Measurements from ENCODE around the gene ZNF470. TPM values are rescaled to one million over a fixed set of nuclear protein-coding genes. Genes with fewer than 3 reads are reported as not detected.

Gene ZNF470
- polyA plus RNA-seq, 4 donors = 7.3 to 10.6 (median 9.5) TPM

DNA sequence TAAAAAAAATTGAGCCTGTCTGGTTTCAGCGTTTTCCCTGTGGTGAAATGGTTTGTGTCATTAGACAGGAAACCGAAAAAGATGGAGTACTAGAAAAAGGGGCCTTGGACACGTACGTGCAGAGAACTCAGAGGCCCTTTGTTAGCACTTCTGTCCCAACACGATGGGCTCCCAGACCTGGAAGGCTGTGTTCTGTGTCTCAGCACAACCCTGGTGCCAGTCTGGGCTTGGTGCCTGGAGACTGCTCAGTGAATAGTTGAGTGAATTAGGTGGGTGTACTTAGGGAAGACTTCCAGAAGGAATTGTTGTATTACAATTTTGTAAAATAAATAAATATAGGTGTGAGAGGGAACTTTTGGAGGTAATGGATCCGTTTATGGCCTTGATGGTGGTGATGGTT lies 36.6 kb downstream of the ZNF470 start:
- DNase-seq (ENCODE audit: low read depth in 4 of 4, low spot score in 2 of 4) = no peak

DNA sequence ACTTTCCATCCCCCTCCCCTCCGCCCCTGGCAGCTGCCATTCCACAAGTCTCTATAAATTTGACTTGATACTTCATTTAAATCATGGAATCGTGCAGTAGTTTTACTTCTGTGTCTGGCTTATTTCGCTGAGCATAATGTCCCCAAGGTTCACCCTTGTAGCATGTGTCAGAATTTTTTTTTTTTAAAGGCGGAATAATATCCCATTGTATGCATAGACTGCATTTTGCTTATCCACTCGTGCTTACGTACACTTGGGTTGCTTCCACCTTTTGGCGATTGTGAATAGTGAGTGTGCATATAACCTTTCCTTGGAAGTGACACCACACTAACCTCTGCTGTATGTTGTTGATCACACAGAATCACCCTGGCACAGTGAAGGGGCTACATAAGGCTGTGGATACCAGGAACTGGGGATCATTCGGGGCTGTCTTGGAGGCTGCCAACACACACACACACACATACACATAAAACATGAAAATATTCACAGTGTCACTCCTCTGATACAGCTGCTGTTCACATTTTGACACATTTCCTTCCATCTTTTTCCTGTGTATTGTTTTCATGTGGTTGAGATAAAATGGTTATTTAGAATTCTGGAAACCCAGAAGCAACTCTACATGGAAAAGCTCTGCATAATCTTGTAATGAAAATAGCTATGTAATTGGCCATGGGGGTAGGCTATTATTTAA lies 41.2 kb downstream of the ZNF470 start:
- DNase-seq (ENCODE audit: low read depth in 4 of 4, low spot score in 2 of 4) = no peak

DNA sequence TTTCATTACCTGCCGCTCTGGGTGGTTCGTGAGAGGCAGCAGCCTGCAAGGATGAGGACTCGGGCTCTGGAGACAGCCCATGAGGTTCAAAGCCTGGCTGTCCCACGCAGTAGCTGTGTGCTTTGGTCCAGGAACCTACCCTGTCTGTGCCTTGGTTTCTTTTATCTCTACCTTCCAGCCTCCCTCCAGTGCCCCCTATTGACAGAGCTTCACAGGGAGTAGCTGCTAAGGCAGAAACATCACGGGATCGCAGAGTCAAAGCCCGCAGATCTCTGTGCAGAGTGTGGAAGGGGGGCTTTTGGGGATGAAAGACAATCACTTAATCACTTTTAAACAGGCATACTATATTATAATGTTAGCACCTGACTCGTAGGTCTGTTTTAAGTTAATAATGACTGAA lies 44.0 kb downstream of the ZNF470 start:
- DNase-seq (ENCODE audit: low read depth in 4 of 4, low spot score in 2 of 4) = no peak

DNA sequence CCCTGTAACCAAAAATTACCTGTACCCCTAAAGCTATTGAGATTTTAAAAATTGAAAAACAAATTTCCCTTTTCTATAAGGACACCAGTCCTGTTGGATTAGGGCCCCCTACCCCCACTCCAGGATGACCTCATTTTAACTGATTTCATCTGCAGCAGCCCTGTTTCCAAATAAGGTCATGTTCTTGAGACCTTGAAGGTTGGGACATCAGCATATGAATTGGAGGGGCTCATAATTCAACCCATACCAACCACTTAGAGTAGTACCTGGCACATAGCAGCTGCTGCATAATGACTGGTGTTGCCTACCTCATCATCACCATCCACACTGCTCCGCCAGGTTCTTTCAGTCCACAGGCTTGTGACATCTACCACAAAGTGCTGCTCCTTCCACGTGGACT lies 45.5 kb downstream of the ZNF470 start:
- DNase-seq (ENCODE audit: low read depth in 4 of 4, low spot score in 2 of 4) = no peak

DNA sequence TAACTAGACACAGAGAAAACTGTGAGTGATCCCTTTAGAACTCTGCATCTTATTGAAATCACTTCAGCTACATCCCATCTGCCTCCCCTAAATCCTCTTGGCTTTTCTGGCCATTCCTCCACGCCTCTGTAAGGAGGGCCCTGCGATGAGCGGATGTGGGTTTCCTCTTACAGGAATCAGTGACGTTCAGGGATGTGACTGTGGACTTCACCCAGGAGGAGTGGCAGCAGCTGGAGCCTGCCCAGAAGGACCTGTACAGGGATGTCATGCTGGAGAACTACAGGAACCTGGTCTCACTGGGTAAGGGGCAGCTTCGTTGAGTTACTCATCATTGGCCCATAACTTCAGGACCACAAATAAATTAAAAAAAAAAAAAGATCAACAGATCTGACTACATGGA lies 46.4 kb downstream of the ZNF470 start:
- DNase-seq (ENCODE audit: low read depth in 4 of 4, low spot score in 2 of 4) = no peak

DNA sequence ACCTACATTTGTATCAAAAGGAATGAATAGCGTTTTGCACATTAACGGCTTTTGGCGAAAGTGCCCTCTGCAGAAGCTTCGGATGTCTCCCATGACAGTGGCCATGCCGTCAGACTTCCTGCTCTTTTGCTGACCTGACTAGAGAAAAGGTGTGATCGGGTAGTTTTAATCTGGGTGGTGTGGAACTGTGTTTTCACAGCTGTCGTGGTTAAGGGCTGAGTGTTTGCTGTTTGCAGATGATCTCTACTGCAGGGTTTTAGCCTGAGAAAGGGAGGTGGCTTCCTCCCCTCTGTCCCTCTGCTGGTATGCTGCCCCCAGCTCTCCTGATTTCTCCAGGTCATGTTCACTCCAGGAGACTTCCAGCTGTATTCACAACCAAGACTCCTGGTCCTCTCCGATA lies 50.3 kb downstream of the ZNF470 start:
- no peak for DNase-seq (ENCODE audit: low read depth in 4 of 4, low spot score in 2 of 4)

DNA sequence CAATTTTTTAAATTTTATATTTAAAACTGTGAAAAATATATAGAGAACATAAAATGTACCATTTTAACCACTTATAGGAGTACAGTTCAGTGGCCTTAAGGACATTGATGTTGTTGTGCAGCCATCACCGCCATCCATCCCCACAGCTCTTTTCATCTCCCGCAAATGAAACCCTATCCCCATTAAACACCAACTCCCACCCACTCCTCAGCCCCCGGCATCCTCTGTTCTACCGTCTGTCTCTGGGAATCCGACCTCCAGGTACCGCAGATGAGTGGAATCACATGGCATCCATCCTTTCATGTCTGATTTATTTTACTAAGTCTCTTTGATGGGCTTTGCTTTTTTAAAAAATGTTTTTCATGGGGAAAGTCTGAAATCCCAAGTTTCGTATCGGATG lies 51.9 kb downstream of the ZNF470 start:
- no peak for DNase-seq (ENCODE audit: low read depth in 4 of 4, low spot score in 2 of 4)

DNA sequence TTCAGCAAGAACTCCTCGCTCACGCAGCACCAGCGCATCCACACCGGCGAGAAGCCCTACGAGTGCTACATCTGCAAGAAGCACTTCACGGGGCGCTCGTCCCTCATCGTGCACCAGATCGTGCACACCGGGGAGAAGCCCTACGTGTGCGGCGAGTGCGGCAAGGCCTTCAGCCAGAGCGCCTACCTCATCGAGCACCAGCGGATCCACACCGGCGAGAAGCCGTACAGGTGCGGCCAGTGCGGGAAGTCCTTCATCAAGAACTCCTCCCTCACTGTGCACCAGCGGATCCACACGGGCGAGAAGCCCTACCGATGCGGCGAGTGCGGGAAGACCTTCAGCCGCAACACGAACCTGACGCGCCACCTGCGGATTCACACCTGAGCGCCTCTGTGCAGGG lies 55.1 kb downstream of the ZNF470 start:
- no peak for DNase-seq (ENCODE audit: low read depth in 4 of 4, low spot score in 2 of 4)

DNA sequence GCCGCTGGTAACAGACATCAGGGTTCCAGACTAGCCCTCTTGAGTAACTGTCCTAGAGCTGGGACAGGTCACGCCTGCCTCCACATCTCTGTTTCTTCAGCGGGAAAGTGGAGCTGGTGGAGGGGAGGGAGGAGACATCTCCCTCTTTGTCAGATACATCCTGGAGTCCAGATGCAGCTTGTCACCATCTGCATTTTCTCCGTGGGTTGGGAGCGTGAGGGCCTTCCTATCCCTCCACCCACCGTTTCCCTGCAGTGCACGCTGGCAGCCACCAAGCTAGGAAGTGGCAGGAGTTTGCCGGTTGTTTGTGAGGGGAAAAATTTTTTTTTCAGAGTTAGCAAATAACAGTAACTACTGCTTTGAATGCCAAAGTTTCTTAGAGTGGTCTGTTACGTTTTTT lies 55.7 kb downstream of the ZNF470 start:
- no peak for DNase-seq (ENCODE audit: low read depth in 4 of 4, low spot score in 2 of 4)

DNA sequence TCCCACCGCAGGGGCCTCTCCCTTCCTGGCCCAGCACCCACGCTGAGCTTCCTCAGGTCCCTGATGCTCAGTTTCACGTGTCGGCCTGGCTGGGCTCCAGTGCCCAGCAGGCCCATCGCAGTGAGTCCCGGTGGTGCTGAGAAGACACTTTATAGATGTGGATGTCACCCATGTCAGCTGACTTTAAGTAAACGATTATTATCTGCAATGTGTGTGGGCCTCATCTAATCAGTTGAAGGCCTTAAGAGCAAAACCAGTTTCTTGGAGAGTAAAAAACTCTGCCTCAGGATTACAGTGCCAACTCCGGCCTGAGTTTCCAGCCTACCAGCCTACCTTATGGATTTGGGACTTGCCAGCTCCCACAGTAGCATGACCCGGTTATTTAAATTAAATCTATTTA lies 58.4 kb downstream of the ZNF470 start:
- DNase-seq (ENCODE audit: low read depth in 4 of 4, low spot score in 2 of 4) = no peak

DNA sequence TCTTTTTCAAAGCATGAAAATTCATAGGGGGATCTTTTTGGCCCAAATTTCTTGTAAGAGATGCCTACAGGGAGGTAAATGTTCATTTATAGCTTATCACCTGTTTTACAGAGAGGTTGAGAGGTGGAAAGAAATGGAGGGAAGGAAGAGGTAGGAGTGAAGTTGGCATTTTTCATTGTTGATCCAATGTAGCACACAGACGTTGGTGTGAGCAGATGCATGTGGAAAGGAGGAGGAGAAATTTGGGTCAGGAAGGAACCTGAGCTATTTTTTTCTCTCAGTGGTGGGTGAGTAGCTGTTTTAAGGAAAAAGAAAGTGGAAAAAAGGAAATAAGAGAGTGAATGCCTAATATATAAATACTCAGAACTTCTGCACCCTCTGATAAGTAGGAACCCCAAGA lies 65.8 kb downstream of the ZNF470 start:
- DNase-seq (ENCODE audit: low read depth in 4 of 4, low spot score in 2 of 4) = no peak

DNA sequence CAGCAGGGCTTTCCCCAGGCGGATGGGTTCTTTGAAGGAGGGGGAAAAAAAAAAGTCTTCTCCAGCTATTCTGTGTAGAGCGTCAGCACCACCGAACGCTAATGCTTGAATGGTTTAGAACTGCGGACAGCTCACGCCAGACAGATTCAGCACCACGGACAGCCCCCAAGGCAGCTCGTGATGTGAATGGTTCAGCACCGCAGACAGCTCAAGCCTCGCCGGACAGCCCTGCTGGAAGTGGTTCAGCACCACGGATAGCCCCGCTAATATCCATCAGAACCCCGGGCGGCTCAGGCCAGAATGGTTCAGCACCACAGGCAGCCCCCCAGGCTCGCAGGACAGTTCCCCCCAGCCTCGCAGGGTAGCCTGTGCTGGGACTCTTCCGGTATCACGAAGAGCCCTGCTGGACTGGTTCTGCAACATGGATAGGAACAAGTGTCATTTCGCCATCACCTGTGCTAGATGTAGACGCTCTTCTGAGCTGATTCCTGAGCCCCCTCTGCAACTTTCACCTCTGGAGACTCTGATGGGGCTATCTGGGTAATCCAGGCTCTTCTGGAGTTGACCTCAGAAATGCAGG lies 70.8 kb downstream of the ZNF470 start:
- DNase-seq (ENCODE audit: low read depth in 4 of 4, low spot score in 2 of 4) = peak; percentile 70 to 96 (median 84)

Other genes starting within 250 kb of the ZNF470 start
- gene ZNF582, start 173.9 kb upstream of the ZNF470 start, polyA plus RNA-seq (ENCODE audit: insufficient read length in 4 of 4) = 10 to 100 TPM; 10.6 to 12.1 (median 11.6) TPM
- 10 to 100 TPM in 1 of 4 donors, 1 to 10 TPM in 3; 8.6 to 11.9 (median 9.6) TPM for gene ZNF583, start 163.1 kb upstream of the ZNF470 start, polyA plus RNA-seq (ENCODE audit: insufficient read length in 4 of 4)
- gene ZNF667, start 90.1 kb upstream of the ZNF470 start, polyA plus RNA-seq (ENCODE audit: insufficient read length in 4 of 4) = 10 to 100 TPM; 12.6 to 24.8 (median 19.9) TPM
- gene ZNF471, start 59.6 kb upstream of the ZNF470 start, polyA plus RNA-seq (ENCODE audit: insufficient read length in 4 of 4) = 10 to 100 TPM; 11.8 to 36.1 (median 22.6) TPM
- 10 to 100 TPM; 11.1 to 19.2 (median 12.8) TPM for gene ZFP28, start 28.5 kb upstream of the ZNF470 start, polyA plus RNA-seq (ENCODE audit: insufficient read length in 4 of 4)
- 10 to 100 TPM in 2 of 4 donors, 1 to 10 TPM in 2; 8.1 to 11.3 (median 9.5) TPM for gene ZNF71, start 27.8 kb downstream of the ZNF470 start, polyA plus RNA-seq (ENCODE audit: insufficient read length in 4 of 4)
- gene SMIM17, start 75.7 kb downstream of the ZNF470 start, polyA plus RNA-seq (ENCODE audit: insufficient read length in 4 of 4) = 1 to 10 TPM; 1.1 to 2.3 (median 1.8) TPM
- 1 to 10 TPM; 4.4 to 7.3 (median 4.7) TPM for gene ZNF835, start 104.3 kb downstream of the ZNF470 start, polyA plus RNA-seq (ENCODE audit: insufficient read length in 4 of 4)